RKO (cell line): ENCODE results near the gene ISG15.
A peak's percentile ranks its signal among the peaks of the same experiment; 100 is the strongest.

Experiments used
- DNase-seq: peaks from one replicate; pipeline ENCODE4 v3.0.0-alpha.2; 2016; ENCODE audit warnings: low spot score

The ISG15 gene

GRCh38 chr1:1013105-1013921 is at the start of gene ISG15:
Gene ISG15 (plus strand): TSS chr1:1013497. CDS start chr1:1013574, 77 bp downstream.
- peak; percentile 91 for DNase-seq

GRCh38 chr1:963746-964525 is 49.4 kb upstream of the ISG15 start:
- no peak for DNase-seq

GRCh38 chr1:964691-965525 is 48.4 kb upstream of the ISG15 start:
- DNase-seq = no peak

GRCh38 chr1:965526-966134 is 47.7 kb upstream of the ISG15 start:
- no peak for DNase-seq

GRCh38 chr1:966135-966703 is 47.1 kb upstream of the ISG15 start, which contains the start of gene PLEKHN1:
Gene PLEKHN1 (plus strand): TSS chr1:966482. CDS start chr1:966532, 50 bp downstream.
- peak; percentile 81 for DNase-seq

- peak; percentile 80 for DNase-seq
Measured at GRCh38 chr1:966704-967300, 46.5 kb upstream of the ISG15 start.

- DNase-seq = no peak
Measured at GRCh38 chr1:967466-968343, 45.6 kb upstream of the ISG15 start.

- DNase-seq = no peak
Measured at GRCh38 chr1:969260-969855, 43.9 kb upstream of the ISG15 start.

GRCh38 chr1:970242-970972 is 42.9 kb upstream of the ISG15 start:
- no peak for DNase-seq

- DNase-seq = no peak
Measured at GRCh38 chr1:970973-971730, 42.1 kb upstream of the ISG15 start.

- no peak for DNase-seq
Measured at GRCh38 chr1:971751-972506, 41.4 kb upstream of the ISG15 start.

- DNase-seq = no peak
Measured at GRCh38 chr1:972726-973458, 40.4 kb upstream of the ISG15 start.

- DNase-seq = no peak
Measured at GRCh38 chr1:973459-974292, 39.6 kb upstream of the ISG15 start.

- DNase-seq = no peak
Measured at GRCh38 chr1:974293-974640, 39.0 kb upstream of the ISG15 start.

- DNase-seq = no peak
Measured at GRCh38 chr1:974687-975328, 38.5 kb upstream of the ISG15 start.
